NCI-H128 (cell line): ENCODE data around the gene MEIS2.

Source experiments
- DNase-seq: peaks from one replicate; lab custom pipeline; 2025; ENCODE audit not compliant: unreplicated experiment; lab: John Stamatoyannopoulos, UW

MEIS2 gene

GRCh38 chr15:37077623-37078351 lies 22.6 kb downstream of the MEIS2 start:
- no peak for DNase-seq

- no peak for DNase-seq
Measured at GRCh38 chr15:37076543-37076942, 23.8 kb downstream of the MEIS2 start.

GRCh38 chr15:37075777-37076176 lies 24.6 kb downstream of the MEIS2 start:
- no peak for DNase-seq

GRCh38 chr15:37072181-37072580 lies 28.2 kb downstream of the MEIS2 start:
- DNase-seq, result no peak

GRCh38 chr15:37071134-37071533 lies 29.2 kb downstream of the MEIS2 start:
- no peak for DNase-seq

- DNase-seq, result no peak
Measured at GRCh38 chr15:37070686-37071085, 29.7 kb downstream of the MEIS2 start.

GRCh38 chr15:37061996-37062395 lies 38.4 kb downstream of the MEIS2 start:
- no peak for DNase-seq

GRCh38 chr15:37059086-37059485 lies 41.3 kb downstream of the MEIS2 start:
- no peak for DNase-seq

- DNase-seq, result no peak
Measured at GRCh38 chr15:37058316-37058985, 41.9 kb downstream of the MEIS2 start.

GRCh38 chr15:37057831-37058230 lies 42.5 kb downstream of the MEIS2 start:
- no peak for DNase-seq

GRCh38 chr15:37057256-37057655 lies 43.1 kb downstream of the MEIS2 start:
- no peak for DNase-seq

GRCh38 chr15:37056177-37057121 lies 43.9 kb downstream of the MEIS2 start:
- DNase-seq, result no peak

GRCh38 chr15:37055481-37055880 lies 44.9 kb downstream of the MEIS2 start:
- DNase-seq, result no peak

GRCh38 chr15:37054336-37054735 lies 46.0 kb downstream of the MEIS2 start:
- no peak for DNase-seq

- no peak for DNase-seq
Measured at GRCh38 chr15:37053166-37053565, 47.2 kb downstream of the MEIS2 start.

- DNase-seq, result no peak
Measured at GRCh38 chr15:37050345-37050744, 50.0 kb downstream of the MEIS2 start.

GRCh38 chr15:37046876-37047614 lies 53.3 kb downstream of the MEIS2 start:
- DNase-seq, result no peak

GRCh38 chr15:37045859-37046740 lies 54.2 kb downstream of the MEIS2 start:
- peak; percentile 52 for DNase-seq

GRCh38 chr15:37044915-37045648 lies 55.3 kb downstream of the MEIS2 start:
- DNase-seq, result no peak
